Hepatocyte (in vitro differentiated cells): Measurements from ENCODE around the gene ADGRB2. TPM values are rescaled to one million over a fixed set of nuclear protein-coding genes. Genes with fewer than 3 reads are reported as not detected.

Experiments used
- DNase-seq: peaks from one replicate; pipeline ENCODE4 v3.0.0-alpha.2; 2016; ENCODE audit warnings: low spot score
- H2AFZ ChIP-seq: fragments of 200-600 bp; sonication (generic); 2 replicates; pipeline ENCODE4 v1.6.0; 2016; ENCODE audit warnings: antibody characterized with exemption, mild to moderate bottlenecking
- H3K27ac ChIP-seq: fragments of 200-600 bp; sonication (generic); 2 replicates; pipeline ENCODE4 v1.5.1; 2016; ENCODE audit warnings: mild to moderate bottlenecking
- H3K27me3 ChIP-seq: fragments of 200-600 bp; sonication (generic); 2 replicates; pipeline ENCODE4 v1.6.1; 2016
- H3K36me3 ChIP-seq: fragments of 200-600 bp; sonication (generic); replicated peaks from 2 replicates; pipeline ENCODE4 v1.5.1; 2016; ENCODE audit warnings: low read depth; ENCODE audit not compliant: insufficient read depth
- H3K4me1 ChIP-seq: fragments of 200-600 bp; sonication (generic); 2 replicates; pipeline ENCODE4 v1.5.1; 2016; ENCODE audit warnings: mild to moderate bottlenecking, moderate library complexity; ENCODE audit not compliant: insufficient read depth
- H3K4me2 ChIP-seq: fragments of 200-600 bp; sonication (generic); 2 replicates; pipeline ENCODE4 v1.6.0; 2016
- H3K4me3 ChIP-seq: fragments of 200-600 bp; sonication (generic); 2 replicates; pipeline ENCODE4 v1.5.1; 2016; ENCODE audit warnings: mild to moderate bottlenecking
- H3K79me2 ChIP-seq: fragments of 200-600 bp; sonication (generic); 2 replicates; pipeline ENCODE4 v1.6.0; 2017; ENCODE audit warnings: mild to moderate bottlenecking
- H3K9me2 ChIP-seq: fragments of 200-600 bp; sonication (generic); replicated peaks from 2 replicates; pipeline ENCODE4 v1.6.0; 2017; ENCODE audit warnings: mild to moderate bottlenecking; ENCODE audit not compliant: insufficient read depth
- H3K9me3 ChIP-seq: fragments of 200-600 bp; sonication (generic); 2 replicates; pipeline ENCODE4 v1.5.1; 2016; ENCODE audit warnings: low read depth, mild to moderate bottlenecking
- H4K20me1 ChIP-seq: fragments of 200-600 bp; sonication (generic); 2 replicates; pipeline ENCODE4 v1.6.0; 2016; ENCODE audit warnings: mild to moderate bottlenecking; ENCODE audit not compliant: insufficient read depth, poor library complexity, severe bottlenecking
- CTCF ChIP-seq: fragments of 200-600 bp; sonication (generic); IDR thresholded peaks from 2 replicates; pipeline ENCODE4 v1.5.1; 2016; ENCODE audit warnings: antibody characterized with exemption, mild to moderate bottlenecking; ENCODE audit not compliant: poor library complexity
- EZH2 ChIP-seq: fragments of 200-600 bp; sonication (generic); IDR thresholded peaks from 2 replicates; pipeline ENCODE4 v1.6.1; 2016; ENCODE audit warnings: antibody characterized with exemption, mild to moderate bottlenecking, borderline replicate concordance
- EZH2phosphoT487 ChIP-seq: fragments of 200-600 bp; sonication (generic); IDR thresholded peaks from one replicate; pipeline ENCODE4 v1.6.1; 2018; ENCODE audit warnings: antibody characterized with exemption, mild to moderate bottlenecking, low read depth, moderate library complexity; ENCODE audit not compliant: unreplicated experiment, severe bottlenecking
- WGBS: methylation state at CpG from one replicate; pipeline ENCODE4 v1.1.6; 2016; ENCODE audit warnings: low lambda C conversion rate; ENCODE audit errors: missing lambda C conversion rate; 5-methylcytosine and 5-hydroxymethylcytosine counted together
- polyA plus RNA-seq: library from polyadenylated mRNA; unstranded; fragments of >200 nt; fragmentation: Nextera tagmentation; extraction: Ambion mirVana; gene quantifications from 2 replicates; pipeline ENCODE4 v1.2.1, GENCODE V29; 2016
- total RNA-seq: library from RNA; depleted of rRNA; stranded (reverse); fragments of >200 nt; gene quantifications from 2 replicates; pipeline ENCODE4 v1.2.3, GENCODE V29; 2014

The ADGRB2 gene
- total and polyA plus RNA-seq, 2 experiments from 2014 or later = 7.7 to 10.5 TPM

DNA sequence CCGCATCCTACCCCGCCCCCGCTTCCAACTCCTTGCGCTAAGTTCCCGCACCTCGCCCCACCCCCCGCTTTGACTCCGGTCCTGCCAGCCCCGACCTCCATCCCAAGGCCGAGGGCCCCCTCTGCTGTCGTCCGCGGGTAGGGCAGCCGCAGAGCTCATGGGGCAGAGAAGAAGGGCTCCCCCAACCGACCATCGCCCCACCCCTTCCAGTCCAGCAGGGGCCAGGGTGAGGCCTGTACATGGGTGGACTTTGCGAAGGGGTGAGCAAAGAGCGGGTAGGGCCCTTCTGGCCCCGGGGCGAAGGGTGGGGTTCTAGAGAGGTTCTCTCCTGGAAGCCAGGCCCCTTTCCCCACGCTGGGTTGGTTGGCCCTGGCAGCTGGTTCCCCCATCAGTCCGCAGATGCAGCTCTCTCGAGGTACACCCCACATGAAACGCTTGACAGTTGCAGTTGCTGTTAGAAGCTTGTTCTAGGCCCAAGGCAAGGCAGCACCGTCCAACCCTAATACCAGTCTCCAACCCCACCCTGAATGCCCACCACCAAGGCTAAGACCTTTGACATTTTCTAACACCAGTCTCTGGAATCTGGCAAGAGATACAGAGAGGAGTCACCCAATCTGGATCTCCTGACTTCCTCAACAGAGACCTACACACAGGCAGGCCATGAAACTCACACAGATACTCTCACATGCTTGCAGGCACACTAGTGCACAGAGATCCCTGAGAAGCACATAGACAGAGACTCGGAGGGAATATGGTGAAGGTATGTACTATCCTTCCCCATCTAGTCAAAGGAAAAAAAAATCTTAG is 25.3 kb upstream of the ADGRB2 start:
- no peaks in the 10 kb centered on the region for H3K79me2 ChIP-seq
- WGBS = 28% methylated on average over 17 of the region's 26 CpGs
- H3K9me3 ChIP-seq = no peaks in the 10 kb centered on the region
- peak overlapping the region; percentile 67 for H3K27ac ChIP-seq
- peak overlapping the region; percentile 22 for H3K4me3 ChIP-seq
- H3K27me3 ChIP-seq = no peaks in the 10 kb centered on the region
- H2AFZ ChIP-seq = peak overlapping the region; percentile 61
- H3K4me2 ChIP-seq = peak overlapping the region; percentile 89
- no peaks in the 10 kb centered on the region for H3K36me3 ChIP-seq
- DNase-seq = peak; percentile 97
- no peaks in the 10 kb centered on the region for H4K20me1 ChIP-seq
- TF ChIP-seq CTCF (peak; percentile 97), EZH2 (no peak)
- no peaks in the 10 kb centered on the region for H3K4me1 ChIP-seq
- no peaks in the 10 kb centered on the region for H3K9me2 ChIP-seq

DNA sequence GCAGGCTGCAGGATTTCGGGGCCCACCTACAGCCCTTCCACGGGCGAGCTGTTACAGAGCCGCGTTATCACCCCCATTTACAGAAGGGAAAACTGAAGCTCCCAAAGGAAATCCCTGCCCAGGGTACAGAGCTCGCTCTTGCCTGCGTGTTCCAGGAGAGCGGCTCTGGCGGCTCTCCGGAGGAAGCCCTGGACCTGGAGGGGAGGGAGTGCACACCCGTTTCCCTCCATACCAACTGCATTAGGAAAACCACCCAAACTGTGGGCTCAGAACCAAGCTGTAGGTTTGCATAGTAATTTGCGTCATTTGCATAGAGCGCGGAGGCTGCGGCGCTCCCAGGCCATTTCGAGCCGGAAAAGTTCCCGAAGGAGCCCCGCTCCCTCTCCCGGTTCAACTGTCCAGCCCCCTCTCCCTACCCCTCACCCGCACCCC is 24.7 kb upstream of the ADGRB2 start:
- Histone ChIP-seq H3K4me1 (no peaks in the 10 kb centered on the region), H3K9me3 (no peaks in the 10 kb centered on the region), H4K20me1 (no peaks in the 10 kb centered on the region), H3K36me3 (no peaks in the 10 kb centered on the region), H2AFZ (peak overlapping the region; percentile 61), H3K27me3 (no peaks in the 10 kb centered on the region), H3K27ac (peak overlapping the region; percentile 67), H3K9me2 (no peaks in the 10 kb centered on the region), H3K4me2 (peak overlapping the region; percentile 89), H3K79me2 (no peaks in the 10 kb centered on the region), H3K4me3 (peak overlapping the region; percentile 22)
- under 1% methylated on average over 18 of the region's 22 CpGs for WGBS
- TF ChIP-seq CTCF (no peak), EZH2phosphoT487 (no peak), EZH2 (no peak)
- no peak for DNase-seq

GRCh38 chr1:31788138-31788824 is 24.1 kb upstream of the ADGRB2 start:
- no peaks in the 10 kb centered on the region for H3K27me3 ChIP-seq
- peak overlapping the region; percentile 22 for H3K4me3 ChIP-seq
- H4K20me1 ChIP-seq = no peaks in the 10 kb centered on the region
- no peaks in the 10 kb centered on the region for H3K9me2 ChIP-seq
- H3K36me3 ChIP-seq = no peaks in the 10 kb centered on the region
- DNase-seq = peak; percentile 96
- peak overlapping the region; percentile 61 for H2AFZ ChIP-seq
- no peaks in the 10 kb centered on the region for H3K9me3 ChIP-seq
- H3K79me2 ChIP-seq = no peaks in the 10 kb centered on the region
- peak overlapping the region; percentile 89 for H3K4me2 ChIP-seq
- H3K4me1 ChIP-seq = no peaks in the 10 kb centered on the region
- 3% methylated on average over 39 of the region's 39 CpGs for WGBS
- peak overlapping the region; percentile 67 for H3K27ac ChIP-seq
- TF ChIP-seq CTCF (no peak), EZH2phosphoT487 (no peak), EZH2 (no peak)
